NCI-H2081 treated with DMSO at 0.1 percent for 48 hours (cell line): ENCODE data around the gene IQSEC3.

Experiments used
- DNase-seq: peaks from one replicate; lab custom pipeline; 2025; lab: John Stamatoyannopoulos, UW

Gene IQSEC3

GRCh38 chr12:197911-198695 is 131.5 kb downstream of the IQSEC3 start:
- DNase-seq = no peak

GRCh38 chr12:198705-199104 is 132.1 kb downstream of the IQSEC3 start:
- DNase-seq = no peak

GRCh38 chr12:201361-201760 is 134.8 kb downstream of the IQSEC3 start:
- no peak for DNase-seq

GRCh38 chr12:202081-202731 is 135.6 kb downstream of the IQSEC3 start:
- peak; percentile 41 for DNase-seq

GRCh38 chr12:203074-203461 is 136.5 kb downstream of the IQSEC3 start:
- no peak for DNase-seq

- DNase-seq = no peak
Observed at GRCh38 chr12:203462-204260, 137.1 kb downstream of the IQSEC3 start.

GRCh38 chr12:204261-204678 is 137.7 kb downstream of the IQSEC3 start:
- DNase-seq = no peak

- no peak for DNase-seq
Observed at GRCh38 chr12:205026-205425, 138.5 kb downstream of the IQSEC3 start.

- no peak for DNase-seq
Observed at GRCh38 chr12:206746-207440, 140.3 kb downstream of the IQSEC3 start.

GRCh38 chr12:207804-208203 is 141.2 kb downstream of the IQSEC3 start:
- DNase-seq = no peak

- no peak for DNase-seq
Observed at GRCh38 chr12:208813-209212, 142.2 kb downstream of the IQSEC3 start.

- no peak for DNase-seq
Observed at GRCh38 chr12:209246-209645, 142.7 kb downstream of the IQSEC3 start.

- no peak for DNase-seq
Observed at GRCh38 chr12:209851-210250, 143.3 kb downstream of the IQSEC3 start.

GRCh38 chr12:210277-211141 is 143.9 kb downstream of the IQSEC3 start:
- no peak for DNase-seq

GRCh38 chr12:211142-211465 is 144.5 kb downstream of the IQSEC3 start:
- no peak for DNase-seq

- DNase-seq = no peak
Observed at GRCh38 chr12:211639-212414, 145.3 kb downstream of the IQSEC3 start.

GRCh38 chr12:212415-212714 is 145.8 kb downstream of the IQSEC3 start:
- DNase-seq = no peak

- no peak for DNase-seq
Observed at GRCh38 chr12:212715-213526, 146.4 kb downstream of the IQSEC3 start.

GRCh38 chr12:213527-213932 is 147.0 kb downstream of the IQSEC3 start:
- DNase-seq = no peak
